Body of pancreas (tissue), 4 donors: ENCODE measurements around the gene FAM222B.

ENCODE experiments used
- CTCF ChIP-seq, 7 experiments: fragments of 450-650 bp in 4 of 7; fragments of 200-600 bp in 3 of 7; sonication (generic) in 3 of 7; IDR thresholded peaks; one replicate each; pipeline ENCODE4 v1.5.1; 2016 to 2019; ENCODE audit warnings: antibody characterized with exemption in 7 of 7
- POLR2A ChIP-seq, 3 donors: fragments of 450-650 bp; IDR thresholded peaks; one replicate each; pipeline ENCODE4 v1.6.1; 2016; ENCODE audit warnings: antibody characterized with exemption in 3 of 3, mild to moderate bottlenecking in 2 of 3

- TF ChIP-seq CTCF (IDR thresholded peaks at IDR 0.05) (no peak), POLR2A (IDR thresholded peaks at IDR 0.05) (no peak)
Measured at GRCh38 chr17:28792877-28793661, 49.5 kb downstream of the FAM222B start.
